Measurements from ENCODE around the gene PARD3.

DNA sequence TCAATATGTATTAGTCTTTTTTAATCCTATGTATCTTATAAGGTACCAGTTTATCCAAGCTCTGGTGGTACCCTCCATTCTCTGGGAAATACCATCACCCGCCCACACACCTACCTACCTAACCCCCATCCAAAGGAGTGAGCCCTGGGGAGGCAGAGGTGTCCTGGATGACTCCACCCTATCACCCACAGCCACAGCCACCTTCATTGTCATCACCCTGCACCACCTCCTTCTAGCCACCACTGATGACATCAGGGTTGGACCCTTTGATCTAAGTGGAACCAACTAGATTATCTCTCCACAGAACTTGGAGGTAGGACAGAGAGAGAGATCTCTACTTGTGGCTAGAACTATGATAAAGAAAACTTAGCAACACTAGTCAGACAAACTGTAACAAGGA is 259.4 kb downstream of the PARD3 start:
- TF ChIP-seq, protein P1, sequence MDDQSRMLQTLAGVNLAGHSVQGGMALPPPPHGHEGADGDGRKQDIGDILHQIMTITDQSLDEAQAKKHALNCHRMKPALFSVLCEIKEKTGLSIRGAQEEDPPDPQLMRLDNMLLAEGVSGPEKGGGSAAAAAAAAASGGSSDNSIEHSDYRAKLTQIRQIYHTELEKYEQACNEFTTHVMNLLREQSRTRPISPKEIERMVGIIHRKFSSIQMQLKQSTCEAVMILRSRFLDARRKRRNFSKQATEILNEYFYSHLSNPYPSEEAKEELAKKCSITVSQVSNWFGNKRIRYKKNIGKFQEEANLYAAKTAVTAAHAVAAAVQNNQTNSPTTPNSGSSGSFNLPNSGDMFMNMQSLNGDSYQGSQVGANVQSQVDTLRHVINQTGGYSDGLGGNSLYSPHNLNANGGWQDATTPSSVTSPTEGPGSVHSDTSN (IDR thresholded peaks at IDR 0.05; ENCODE audit: insufficient replicate concordance, low read depth, low read length): no peak
- TF ChIP-seq EZH2 (IDR thresholded peaks at IDR 0.05; ENCODE audit: borderline replicate concordance, control insufficient read depth, low read depth, low read length): no peak
- TF ChIP-seq, protein P2, sequence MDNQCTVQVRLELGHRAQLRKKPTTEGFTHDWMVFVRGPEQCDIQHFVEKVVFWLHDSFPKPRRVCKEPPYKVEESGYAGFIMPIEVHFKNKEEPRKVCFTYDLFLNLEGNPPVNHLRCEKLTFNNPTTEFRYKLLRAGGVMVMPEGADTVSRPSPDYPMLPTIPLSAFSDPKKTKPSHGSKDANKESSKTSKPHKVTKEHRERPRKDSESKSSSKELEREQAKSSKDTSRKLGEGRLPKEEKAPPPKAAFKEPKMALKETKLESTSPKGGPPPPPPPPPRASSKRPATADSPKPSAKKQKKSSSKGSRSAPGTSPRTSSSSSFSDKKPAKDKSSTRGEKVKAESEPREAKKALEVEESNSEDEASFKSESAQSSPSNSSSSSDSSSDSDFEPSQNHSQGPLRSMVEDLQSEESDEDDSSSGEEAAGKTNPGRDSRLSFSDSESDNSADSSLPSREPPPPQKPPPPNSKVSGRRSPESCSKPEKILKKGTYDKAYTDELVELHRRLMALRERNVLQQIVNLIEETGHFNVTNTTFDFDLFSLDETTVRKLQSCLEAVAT (IDR thresholded peaks at IDR 0.05): no peak
- TF ChIP-seq, protein P3, sequence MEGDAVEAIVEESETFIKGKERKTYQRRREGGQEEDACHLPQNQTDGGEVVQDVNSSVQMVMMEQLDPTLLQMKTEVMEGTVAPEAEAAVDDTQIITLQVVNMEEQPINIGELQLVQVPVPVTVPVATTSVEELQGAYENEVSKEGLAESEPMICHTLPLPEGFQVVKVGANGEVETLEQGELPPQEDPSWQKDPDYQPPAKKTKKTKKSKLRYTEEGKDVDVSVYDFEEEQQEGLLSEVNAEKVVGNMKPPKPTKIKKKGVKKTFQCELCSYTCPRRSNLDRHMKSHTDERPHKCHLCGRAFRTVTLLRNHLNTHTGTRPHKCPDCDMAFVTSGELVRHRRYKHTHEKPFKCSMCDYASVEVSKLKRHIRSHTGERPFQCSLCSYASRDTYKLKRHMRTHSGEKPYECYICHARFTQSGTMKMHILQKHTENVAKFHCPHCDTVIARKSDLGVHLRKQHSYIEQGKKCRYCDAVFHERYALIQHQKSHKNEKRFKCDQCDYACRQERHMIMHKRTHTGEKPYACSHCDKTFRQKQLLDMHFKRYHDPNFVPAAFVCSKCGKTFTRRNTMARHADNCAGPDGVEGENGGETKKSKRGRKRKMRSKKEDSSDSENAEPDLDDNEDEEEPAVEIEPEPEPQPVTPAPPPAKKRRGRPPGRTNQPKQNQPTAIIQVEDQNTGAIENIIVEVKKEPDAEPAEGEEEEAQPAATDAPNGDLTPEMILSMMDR (IDR thresholded peaks at IDR 0.05 in 2 of 3, conservative IDR thresholded peaks at IDR 0.05 in 1 of 3; ENCODE audit: control insufficient read depth in 2 of 3, extremely low read depth in 1 of 3, insufficient read depth in 1 of 3, low read depth in 3 of 3, low read length in 3 of 3): no peak
- no peak for TF ChIP-seq CEBPB (IDR thresholded peaks at IDR 0.05; ENCODE audit: borderline replicate concordance in 1 of 2, low read depth in 2 of 2, low read length in 2 of 2)
- TF ChIP-seq POLR2A (IDR thresholded peaks at IDR 0.05; ENCODE audit: low read depth, low read length): no peak
- TF ChIP-seq NFYA (IDR thresholded peaks at IDR 0.05; ENCODE audit: borderline replicate concordance, low read depth, low read length): no peak

Data from GM12878 (cell line).